Kidney capillary endothelial cell (primary cell): ENCODE data around the gene TUSC1.
"Not testable (repeated sequence)": the region's sequence is repeated elsewhere in the genome, so short reads cannot be mapped to it uniquely, and the experiment has no call there.

Source experiments
- DNase-seq: peaks from one replicate; pipeline ENCODE4 v3.0.0-alpha.2; 2018; ENCODE audit warnings: low spot score

The TUSC1 gene

DNA sequence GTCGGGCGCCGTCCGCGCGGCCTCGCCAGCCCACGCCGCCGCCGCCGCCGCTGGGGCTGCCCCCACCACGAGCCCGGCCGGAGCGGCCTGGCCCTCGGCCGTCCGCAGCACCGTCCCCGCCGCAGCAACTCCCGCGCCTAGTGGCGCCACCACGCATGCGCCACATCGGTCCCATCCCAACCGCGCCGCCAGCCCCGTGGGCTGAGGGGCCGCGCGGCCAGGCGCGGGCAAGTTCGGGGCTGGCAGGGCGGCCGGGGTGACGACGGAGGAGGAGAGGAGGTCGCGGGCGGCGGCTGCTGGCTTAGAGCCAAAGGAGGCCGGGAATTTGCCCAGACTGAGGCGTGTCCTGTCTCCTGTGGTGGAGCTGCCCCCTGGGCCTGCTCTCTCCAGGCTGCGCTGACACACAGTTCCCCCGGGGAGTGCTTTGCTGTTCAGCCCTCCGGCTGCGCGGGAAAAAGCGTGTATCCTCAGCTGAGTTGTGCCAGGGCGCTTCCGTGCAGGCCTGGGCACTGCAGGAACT, at the start of gene TUSC1:
TUSC1 (minus strand) TSS at position 298 of the 520 bp plus-strand sequence; CDS start at position 166, 132 bp downstream.
- peak; percentile 85 for DNase-seq

GRCh38 chr9:25726871-25727410, 48.7 kb upstream of the TUSC1 start:
- no peak for DNase-seq

- no peak for DNase-seq
Measured at GRCh38 chr9:25724424-25724823, 46.2 kb upstream of the TUSC1 start.

GRCh38 chr9:25716220-25716872, 38.1 kb upstream of the TUSC1 start:
- DNase-seq = peak; percentile 26

GRCh38 chr9:25709941-25710340, 31.7 kb upstream of the TUSC1 start:
- no peak for DNase-seq

GRCh38 chr9:25704800-25705199, 26.6 kb upstream of the TUSC1 start:
- DNase-seq = no peak

DNA sequence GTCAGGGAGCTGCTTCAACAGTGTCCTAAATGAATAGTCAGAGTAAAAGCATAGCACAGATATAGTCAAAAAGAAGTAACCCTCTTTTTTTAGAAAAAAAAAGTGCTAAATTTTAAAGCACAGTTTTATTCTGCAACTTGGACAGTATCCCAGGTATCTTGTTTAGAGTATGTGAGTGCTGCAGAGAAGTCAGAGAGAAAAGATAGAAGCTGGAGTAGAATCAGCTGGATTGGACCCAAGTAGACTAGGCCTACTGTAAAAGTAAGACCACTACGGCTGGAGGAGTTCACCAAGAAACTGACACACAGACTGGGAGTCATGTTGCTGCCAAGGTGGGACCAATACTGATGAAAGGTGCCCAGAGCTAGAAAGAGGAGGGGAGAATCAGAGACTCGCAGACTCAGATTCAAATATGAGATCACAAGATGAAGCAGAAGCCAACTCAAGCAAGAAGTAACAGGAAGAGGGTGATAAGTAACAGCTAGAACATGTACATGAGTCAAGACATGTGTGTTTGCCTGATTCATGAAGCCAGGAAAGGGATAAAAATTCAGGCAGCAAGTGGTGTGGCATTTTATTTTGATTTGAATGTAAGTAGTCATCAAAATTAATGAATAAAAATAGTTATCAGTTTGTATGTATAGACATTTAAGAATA, 25.6 kb upstream of the TUSC1 start:
- DNase-seq = no peak

DNA sequence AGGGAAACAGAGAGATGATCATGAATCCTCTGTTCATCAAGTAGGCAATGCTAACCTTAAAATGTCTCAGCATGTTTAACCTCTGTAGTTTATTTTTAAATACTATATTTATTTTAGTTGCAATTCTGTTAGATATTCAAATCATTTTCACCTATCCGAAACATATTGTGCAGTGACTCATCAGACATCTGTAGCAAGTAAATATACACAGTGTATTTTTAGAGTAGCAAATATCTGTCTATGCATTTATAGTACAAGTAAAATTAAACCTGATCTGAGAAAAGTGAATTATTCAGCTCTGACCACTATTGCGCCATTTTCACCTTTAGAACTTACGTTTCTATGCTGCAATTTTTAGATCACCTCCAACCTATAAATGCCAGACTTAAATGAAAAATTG, 24.3 kb upstream of the TUSC1 start:
- no peak for DNase-seq

GRCh38 chr9:25700899-25701298, 22.7 kb upstream of the TUSC1 start:
- peak; percentile 27 for DNase-seq

GRCh38 chr9:25700430-25700829, 22.2 kb upstream of the TUSC1 start:
- no peak for DNase-seq

DNA sequence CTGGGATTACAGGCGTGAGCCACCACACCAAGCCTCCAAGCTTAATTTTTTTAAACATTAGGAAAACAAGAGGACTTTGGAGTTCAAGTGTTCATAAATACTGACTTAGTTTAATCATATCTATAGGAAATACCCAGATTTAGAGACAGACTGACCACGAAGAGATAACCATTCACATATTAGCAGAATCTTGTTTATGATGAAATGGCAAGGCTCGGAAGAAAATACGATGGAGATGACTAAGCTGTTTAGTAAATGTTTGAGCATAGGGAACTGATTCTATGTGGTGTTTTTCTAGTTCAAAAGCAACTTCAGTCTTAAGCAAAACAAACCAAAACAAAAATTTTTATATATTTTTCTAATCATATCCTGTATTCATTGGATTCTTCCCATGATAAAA, 13.5 kb upstream of the TUSC1 start:
- DNase-seq = no peak

GRCh38 chr9:25684321-25684720, 6.1 kb upstream of the TUSC1 start:
- no peak for DNase-seq

- DNase-seq = no peak
Measured at GRCh38 chr9:25681266-25681665, 3.0 kb upstream of the TUSC1 start.

GRCh38 chr9:25678846-25679360, 659 bp upstream of the TUSC1 start:
- DNase-seq = no peak

- peak; percentile 61 for DNase-seq
Measured at GRCh38 chr9:25677301-25678146, 720 bp downstream of the TUSC1 start.

DNA sequence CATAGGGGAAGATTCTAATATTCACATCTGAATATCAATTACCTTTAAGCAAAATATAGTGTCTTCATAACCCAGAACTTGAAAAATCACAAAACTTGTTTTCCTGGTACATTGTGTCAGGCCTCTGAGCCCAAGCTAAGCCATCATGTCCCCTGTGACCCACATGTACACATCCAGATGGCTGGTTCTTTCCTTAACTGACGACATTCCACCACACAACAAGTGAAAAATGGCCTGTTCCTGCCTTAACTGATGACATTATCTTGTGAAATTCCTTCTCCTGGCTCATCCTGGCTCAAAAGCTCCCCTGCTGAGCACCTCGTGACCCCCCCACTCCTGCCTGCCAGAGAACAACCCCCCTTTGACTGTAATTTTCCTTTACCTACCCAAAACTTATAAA, 2.4 kb downstream of the TUSC1 start:
- DNase-seq = not testable (repeated sequence)

DNA sequence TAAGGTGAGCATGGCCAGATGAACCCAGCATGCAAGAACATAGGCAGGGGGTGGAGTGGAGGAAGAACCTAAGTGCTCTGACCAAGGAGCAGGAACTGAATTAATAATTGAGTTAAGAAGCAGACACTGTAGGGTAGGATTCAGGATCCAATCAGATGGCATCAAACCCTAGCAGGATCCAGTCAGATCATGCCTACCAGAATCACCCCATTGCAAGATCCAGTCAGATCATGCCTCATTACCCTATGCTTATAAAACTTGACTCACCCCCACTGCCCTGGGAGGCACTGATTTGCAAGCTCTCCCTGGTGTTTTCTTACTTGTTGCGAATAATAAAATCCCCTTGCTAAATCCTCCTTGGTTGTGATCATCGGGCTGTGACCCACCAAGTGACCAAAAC, 19.7 kb downstream of the TUSC1 start:
- no peak for DNase-seq

- DNase-seq = no peak
Measured at GRCh38 chr9:25654417-25654816, 23.8 kb downstream of the TUSC1 start.

DNA sequence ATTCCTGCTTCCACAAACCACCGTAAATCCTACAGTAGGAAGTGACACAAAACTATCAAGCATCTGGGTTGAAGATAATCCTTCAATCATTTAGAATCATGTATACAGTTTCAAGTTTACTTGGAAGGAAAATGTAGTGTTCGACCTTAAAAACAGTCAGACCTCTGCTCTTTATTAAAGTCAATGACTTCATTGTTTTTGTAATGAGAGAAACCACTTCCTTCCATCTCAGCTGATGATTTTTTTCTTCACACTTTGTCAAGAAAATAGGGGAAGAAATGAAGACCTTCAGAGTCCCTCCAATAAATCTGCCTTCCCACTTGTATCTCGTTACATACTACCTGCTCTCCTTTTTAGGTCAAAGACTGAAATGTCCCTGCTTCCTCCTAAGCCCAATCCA, 30.1 kb downstream of the TUSC1 start:
- no peak for DNase-seq

DNA sequence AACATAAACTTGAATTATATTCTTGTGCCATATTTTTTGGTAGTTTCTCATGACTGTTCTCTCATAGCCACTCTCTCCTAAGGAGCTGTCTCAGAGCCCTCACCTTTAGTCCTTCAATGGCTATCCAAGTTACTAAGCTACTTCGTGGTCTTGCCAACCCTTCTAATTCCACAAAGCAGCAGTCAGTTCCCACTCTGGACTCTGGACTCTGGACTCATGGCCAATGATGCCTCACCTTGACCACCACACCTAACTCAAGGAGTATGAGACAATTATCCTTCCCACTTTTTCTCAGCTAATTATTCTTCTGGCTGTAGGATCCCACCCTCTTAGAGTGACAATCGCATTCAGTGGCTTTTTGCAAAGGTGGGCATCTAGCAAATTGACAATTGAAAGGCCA, 42.2 kb downstream of the TUSC1 start:
- no peak for DNase-seq

DNA sequence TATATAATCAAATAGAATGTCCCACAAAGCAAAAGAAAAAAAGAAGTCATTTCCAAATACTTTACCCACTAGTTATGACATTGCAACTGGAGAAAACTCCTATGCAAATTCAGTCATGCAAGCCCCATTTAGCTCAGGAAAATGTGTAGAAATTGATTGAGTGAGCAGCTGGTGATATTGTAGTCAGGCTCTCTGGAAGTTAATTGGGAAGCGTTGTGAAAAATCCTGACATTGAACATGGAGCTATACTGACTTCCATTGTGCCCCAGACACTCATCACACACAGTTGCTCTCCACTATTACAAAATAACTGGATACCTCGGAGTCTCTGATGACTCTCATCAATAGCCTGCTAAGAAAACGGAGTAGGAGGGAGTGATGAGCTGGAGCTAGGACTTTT, 49.0 kb downstream of the TUSC1 start:
- DNase-seq = no peak
